Ureter (tissue), 1 donor: Measurements from ENCODE around the gene ASAP2. TPM values are rescaled to one million over a fixed set of nuclear protein-coding genes. Genes with fewer than 3 reads are reported as not detected.

Source experiments
- DNase-seq: peaks from one replicate; pipeline ENCODE4 v3.0.0-alpha.2; 2020; ENCODE audit warnings: low spot score
- total RNA-seq: library from RNA; stranded (reverse); gene quantifications from one replicate; pipeline ENCODE4 v1.2.4, GENCODE V29; 2023
- donor health status: DM: yes; HTN: yes; CAD: no.

The ASAP2 gene
- total RNA-seq, 1 donor from 2014 or later, result 42.1 TPM

GRCh38 chr2:9275399-9275798 lies 68.8 kb downstream of the ASAP2 start:
- no peak for DNase-seq

- no peak for DNase-seq
Measured at GRCh38 chr2:9276074-9276473, 69.5 kb downstream of the ASAP2 start.

GRCh38 chr2:9276901-9277451 lies 70.4 kb downstream of the ASAP2 start:
- no peak for DNase-seq

GRCh38 chr2:9278439-9278838 lies 71.8 kb downstream of the ASAP2 start:
- no peak for DNase-seq

GRCh38 chr2:9279426-9279825 lies 72.8 kb downstream of the ASAP2 start:
- DNase-seq, result no peak

GRCh38 chr2:9280224-9280623 lies 73.6 kb downstream of the ASAP2 start:
- no peak for DNase-seq

- no peak for DNase-seq
Measured at GRCh38 chr2:9281145-9281544, 74.5 kb downstream of the ASAP2 start.

- DNase-seq, result no peak
Measured at GRCh38 chr2:9282128-9283112, 75.8 kb downstream of the ASAP2 start.

- no peak for DNase-seq
Measured at GRCh38 chr2:9284521-9285297, 78.1 kb downstream of the ASAP2 start.

- no peak for DNase-seq
Measured at GRCh38 chr2:9285385-9285920, 78.8 kb downstream of the ASAP2 start.

GRCh38 chr2:9285921-9286320 lies 79.3 kb downstream of the ASAP2 start:
- no peak for DNase-seq

GRCh38 chr2:9286554-9287399 lies 80.2 kb downstream of the ASAP2 start:
- DNase-seq, result no peak

GRCh38 chr2:9287400-9288045 lies 80.9 kb downstream of the ASAP2 start:
- no peak for DNase-seq

GRCh38 chr2:9288233-9288632 lies 81.6 kb downstream of the ASAP2 start:
- no peak for DNase-seq

GRCh38 chr2:9288681-9289338 lies 82.2 kb downstream of the ASAP2 start:
- DNase-seq, result no peak

- DNase-seq, result no peak
Measured at GRCh38 chr2:9291331-9291730, 84.7 kb downstream of the ASAP2 start.

GRCh38 chr2:9291866-9292265 lies 85.3 kb downstream of the ASAP2 start:
- no peak for DNase-seq

- DNase-seq, result no peak
Measured at GRCh38 chr2:9292426-9292825, 85.8 kb downstream of the ASAP2 start.

- DNase-seq, result no peak
Measured at GRCh38 chr2:9294764-9295163, 88.2 kb downstream of the ASAP2 start.

GRCh38 chr2:9296559-9296958 lies 89.9 kb downstream of the ASAP2 start:
- DNase-seq, result no peak
